HEK293T (cell line): ENCODE results near the gene FAM43A.

Experiments used
- BHLHE40 ChIP-seq: fragments of 450-650 bp; IDR thresholded peaks from 2 replicates; pipeline ENCODE4 v1.6.1; 2016; ENCODE audit warnings: mild to moderate bottlenecking, moderate library complexity, borderline replicate concordance
- FOXA1 ChIP-seq: fragments of 450-650 bp; IDR thresholded peaks from 2 replicates; pipeline ENCODE4 v1.6.1; 2016; ENCODE audit warnings: mild to moderate bottlenecking
- FOXK2 ChIP-seq: fragments of 450-650 bp; IDR thresholded peaks from 2 replicates; pipeline ENCODE4 v1.6.1; 2016; ENCODE audit warnings: mild to moderate bottlenecking
- HDGF ChIP-seq: fragments of 450-650 bp; IDR thresholded peaks from 2 replicates; pipeline ENCODE4 v1.6.1; 2017; ENCODE audit warnings: antibody characterized with exemption, borderline replicate concordance
- NFRKB ChIP-seq: fragments of 450-650 bp; IDR thresholded peaks from 2 replicates; pipeline ENCODE4 v1.6.1; 2016; ENCODE audit warnings: mild to moderate bottlenecking, moderate library complexity
- SP1 ChIP-seq: fragments of 450-650 bp; IDR thresholded peaks from 2 replicates; pipeline ENCODE4 v1.6.1; 2017
- SUZ12 ChIP-seq: fragments of 450-650 bp; IDR thresholded peaks from 2 replicates; pipeline ENCODE4 v1.6.1; 2016; ENCODE audit warnings: mild to moderate bottlenecking
- TARDBP ChIP-seq: fragments of 450-650 bp; IDR thresholded peaks from 2 replicates; pipeline ENCODE4 v1.6.1; 2016

GRCh38 chr3:194705761-194706160 is 20.1 kb downstream of the FAM43A start:
- TF ChIP-seq HDGF (no peak), BHLHE40 (no peak), FOXA1 (no peak), SUZ12 (no peak), SP1 (no peak), FOXK2 (no peak), NFRKB (no peak), TARDBP (no peak)
